ENCODE measurements around the gene ZNF862.
A peak's percentile ranks its signal among the peaks of the same experiment; 100 is the strongest.

Gene ZNF862

DNA sequence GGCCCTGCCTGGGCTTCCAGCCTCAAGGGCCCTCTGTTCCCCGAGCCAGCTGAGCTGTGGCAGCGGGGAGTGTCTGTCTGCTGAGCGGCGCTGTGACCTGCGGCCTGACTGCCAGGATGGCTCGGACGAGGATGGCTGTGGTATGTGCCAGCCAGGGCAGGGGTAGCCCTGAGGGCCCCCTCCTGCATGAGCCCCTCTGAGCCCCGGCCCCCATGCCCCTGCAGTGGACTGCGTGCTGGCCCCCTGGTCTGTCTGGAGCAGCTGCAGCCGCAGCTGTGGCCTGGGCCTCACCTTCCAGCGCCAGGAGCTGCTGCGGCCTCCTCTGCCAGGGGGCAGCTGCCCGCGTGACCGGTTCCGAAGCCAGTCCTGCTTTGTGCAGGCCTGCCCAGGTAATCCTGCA, 36.4 kb upstream of the ZNF862 start:
- Mint-ChIP-seq H3K36me3 (no peaks in the 10 kb centered on the region), H3K4me1 (peaks cover 8% of the 10 kb centered on the region), H3K27ac (no peak overlapping the region), H3K27me3 (peaks cover 26% of the 10 kb centered on the region), H3K9me3 (no peaks in the 10 kb centered on the region), H3K4me3 (no peak overlapping the region)
- ATAC-seq, result no peak

DNA sequence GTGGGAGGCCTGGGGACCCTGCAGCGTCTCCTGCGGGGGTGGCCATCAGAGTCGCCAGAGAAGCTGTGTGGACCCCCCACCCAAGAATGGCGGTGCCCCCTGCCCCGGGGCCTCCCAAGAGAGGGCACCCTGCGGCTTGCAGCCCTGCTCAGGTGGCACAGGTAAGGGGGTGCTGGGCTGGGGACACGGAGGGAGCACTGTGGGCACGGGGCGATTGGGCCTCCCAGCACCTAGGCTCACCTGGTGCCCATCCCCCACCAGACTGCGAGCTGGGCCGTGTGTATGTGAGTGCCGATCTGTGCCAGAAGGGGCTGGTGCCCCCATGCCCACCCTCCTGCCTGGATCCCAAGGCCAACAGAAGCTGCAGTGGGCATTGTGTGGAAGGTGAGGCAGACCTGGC, 35.2 kb upstream of the ZNF862 start:
- peaks cover 38% of the 10 kb centered on the region for H3K27me3 Mint-ChIP-seq
- H3K27ac Mint-ChIP-seq, result no peak overlapping the region
- no peak overlapping the region for H3K4me3 Mint-ChIP-seq
- no peak for ATAC-seq
- no peaks in the 10 kb centered on the region for H3K9me3 Mint-ChIP-seq
- no peaks in the 10 kb centered on the region for H3K36me3 Mint-ChIP-seq
- H3K4me1 Mint-ChIP-seq, result peaks cover 8% of the 10 kb centered on the region

DNA sequence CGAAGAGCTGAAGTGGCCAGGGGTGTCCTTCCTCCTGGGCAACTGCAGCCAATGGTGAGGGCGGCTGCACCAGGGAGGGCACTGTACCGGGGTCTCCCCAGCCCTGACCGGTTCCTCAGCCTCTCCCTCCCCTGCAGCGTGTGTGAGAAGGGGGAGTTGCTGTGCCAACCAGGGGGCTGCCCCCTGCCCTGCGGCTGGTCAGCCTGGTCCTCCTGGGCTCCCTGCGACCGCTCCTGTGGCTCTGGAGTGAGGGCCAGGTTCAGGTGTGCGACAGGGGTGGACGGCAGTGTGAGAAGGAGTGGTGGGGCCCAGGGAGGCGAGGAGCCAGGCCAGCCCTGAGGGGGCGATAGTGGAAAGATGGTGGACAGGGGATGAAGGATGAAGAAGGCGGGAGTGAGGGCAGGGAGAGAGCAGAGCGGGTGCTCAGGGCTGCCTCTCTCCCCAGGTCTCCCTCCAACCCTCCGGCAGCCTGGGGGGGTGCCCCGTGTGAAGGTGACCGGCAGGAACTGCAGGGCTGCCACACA, 34.6 kb upstream of the ZNF862 start:
- H3K36me3 Mint-ChIP-seq, result no peaks in the 10 kb centered on the region
- H3K27me3 Mint-ChIP-seq, result peaks cover 40% of the 10 kb centered on the region
- H3K4me1 Mint-ChIP-seq, result peaks cover 8% of the 10 kb centered on the region
- H3K27ac Mint-ChIP-seq, result no peak overlapping the region
- ATAC-seq, result no peak
- H3K4me3 Mint-ChIP-seq, result no peak overlapping the region
- no peaks in the 10 kb centered on the region for H3K9me3 Mint-ChIP-seq

DNA sequence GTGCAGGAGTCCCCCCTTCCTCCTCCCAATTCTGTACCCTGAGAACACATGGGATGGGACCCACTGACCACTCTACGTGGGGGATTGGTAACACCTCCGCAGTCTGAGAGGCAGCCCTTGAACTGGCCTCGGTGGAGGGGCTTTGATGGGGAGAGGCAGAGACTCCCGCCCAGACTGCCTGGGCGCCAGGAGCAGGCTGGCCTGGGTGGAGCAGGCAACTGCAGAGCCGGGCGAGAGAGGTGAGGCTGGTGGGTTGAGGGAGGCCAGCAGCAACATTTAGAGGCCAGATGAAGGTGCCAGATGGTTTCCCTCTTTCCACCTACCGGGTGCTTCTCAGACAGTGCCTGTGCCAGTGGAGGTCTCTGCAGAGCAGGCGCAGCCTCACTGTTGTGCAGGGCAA, 34.1 kb upstream of the ZNF862 start:
- Mint-ChIP-seq H3K4me3 (no peak overlapping the region), H3K9me3 (no peaks in the 10 kb centered on the region), H3K36me3 (no peaks in the 10 kb centered on the region), H3K4me1 (peaks cover 8% of the 10 kb centered on the region), H3K27ac (no peak overlapping the region), H3K27me3 (peaks cover 40% of the 10 kb centered on the region)
- no peak for ATAC-seq

DNA sequence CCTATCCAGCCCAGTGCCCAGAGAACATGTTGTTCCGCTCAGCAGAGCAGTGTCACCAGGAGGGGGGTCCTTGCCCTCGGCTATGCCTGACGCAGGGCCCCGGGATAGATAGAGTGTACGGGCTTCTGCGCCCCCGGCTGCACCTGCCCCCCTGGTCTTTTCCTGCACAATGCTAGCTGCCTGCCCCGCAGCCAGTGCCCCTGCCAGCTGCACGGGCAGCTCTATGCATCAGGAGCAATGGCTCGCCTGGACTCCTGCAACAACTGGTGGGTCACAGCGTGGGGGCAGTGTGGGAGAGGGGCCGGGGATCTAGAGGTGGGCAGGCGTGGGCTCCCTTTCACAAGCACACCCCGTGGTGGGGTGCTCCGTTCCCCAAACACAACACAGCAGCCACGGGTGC, 31.4 kb upstream of the ZNF862 start:
- Mint-ChIP-seq H3K4me1 (no peaks in the 10 kb centered on the region), H3K27ac (no peak overlapping the region), H3K27me3 (peaks cover 40% of the 10 kb centered on the region), H3K4me3 (no peak overlapping the region), H3K36me3 (no peaks in the 10 kb centered on the region), H3K9me3 (no peaks in the 10 kb centered on the region)
- ATAC-seq, result no peak

DNA sequence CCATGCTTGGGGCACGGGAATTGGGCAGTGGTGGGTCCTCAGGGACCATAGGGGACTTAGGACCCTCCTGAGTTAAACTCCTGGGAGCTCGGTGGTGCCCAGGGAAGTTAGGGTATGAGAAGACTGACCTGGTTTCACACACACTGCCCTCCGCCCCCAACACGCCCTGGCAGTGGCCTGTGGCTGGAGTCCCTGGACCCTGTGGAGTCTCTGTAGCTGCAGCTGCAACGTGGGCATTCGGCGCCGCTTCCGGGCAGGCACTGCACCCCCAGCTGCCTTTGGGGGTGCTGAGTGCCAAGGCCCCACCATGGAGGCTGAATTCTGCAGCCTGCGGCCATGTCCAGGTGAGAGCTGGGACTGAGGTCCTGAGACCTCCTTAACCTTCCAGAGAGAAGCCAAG, 29.9 kb upstream of the ZNF862 start:
- H3K4me3 Mint-ChIP-seq, result no peak overlapping the region
- H3K27me3 Mint-ChIP-seq, result peaks cover 47% of the 10 kb centered on the region
- no peaks in the 10 kb centered on the region for H3K9me3 Mint-ChIP-seq
- ATAC-seq, result no peak
- no peaks in the 10 kb centered on the region for H3K36me3 Mint-ChIP-seq
- no peaks in the 10 kb centered on the region for H3K4me1 Mint-ChIP-seq
- no peak overlapping the region for H3K27ac Mint-ChIP-seq

DNA sequence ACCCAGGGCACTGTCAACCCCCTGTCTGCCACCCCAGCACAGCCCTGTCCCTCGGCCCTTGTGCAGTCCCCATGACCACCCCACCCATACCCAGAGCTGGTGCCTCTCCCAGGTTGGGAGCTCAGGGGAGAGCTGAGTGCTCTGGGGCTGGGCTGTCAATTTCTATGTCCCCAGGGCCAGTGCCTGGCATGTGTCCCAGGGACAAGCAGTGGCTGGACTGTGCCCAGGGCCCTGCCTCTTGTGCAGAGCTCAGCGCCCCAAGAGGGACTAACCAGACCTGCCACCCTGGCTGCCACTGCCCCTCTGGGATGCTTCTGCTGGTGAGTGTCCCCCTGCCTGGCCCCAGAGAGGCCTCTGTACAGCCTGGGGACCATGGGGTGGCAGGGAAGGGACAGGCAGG, 29.0 kb upstream of the ZNF862 start:
- H3K9me3 Mint-ChIP-seq, result no peaks in the 10 kb centered on the region
- no peaks in the 10 kb centered on the region for H3K4me1 Mint-ChIP-seq
- no peaks in the 10 kb centered on the region for H3K36me3 Mint-ChIP-seq
- no peak for ATAC-seq
- H3K4me3 Mint-ChIP-seq, result no peak overlapping the region
- H3K27ac Mint-ChIP-seq, result no peak overlapping the region
- H3K27me3 Mint-ChIP-seq, result peaks cover 39% of the 10 kb centered on the region

DNA sequence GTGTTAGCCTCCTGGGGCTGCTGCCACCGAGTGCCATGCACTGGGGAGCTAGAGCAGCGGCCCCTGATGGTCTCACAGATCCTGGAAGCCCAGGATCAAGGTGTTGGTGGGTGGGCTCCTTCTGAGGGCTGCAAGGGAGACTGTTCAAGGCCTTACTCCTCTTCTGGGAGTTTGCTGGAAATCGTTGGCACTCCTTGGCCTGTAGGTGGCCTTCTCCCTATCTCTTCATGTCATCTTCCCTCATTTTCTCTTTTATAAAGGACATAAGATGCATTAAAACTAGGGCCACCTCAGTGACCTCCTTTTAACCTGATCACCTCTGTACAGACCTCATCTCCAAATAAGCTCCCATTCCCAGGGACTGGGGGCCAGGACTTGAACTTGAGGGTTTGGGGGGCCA, 27.0 kb upstream of the ZNF862 start:
- Mint-ChIP-seq H3K27ac (no peak overlapping the region), H3K27me3 (peaks cover 28% of the 10 kb centered on the region), H3K9me3 (no peaks in the 10 kb centered on the region), H3K4me3 (no peak overlapping the region), H3K36me3 (no peaks in the 10 kb centered on the region), H3K4me1 (no peaks in the 10 kb centered on the region)
- ATAC-seq, result no peak

DNA sequence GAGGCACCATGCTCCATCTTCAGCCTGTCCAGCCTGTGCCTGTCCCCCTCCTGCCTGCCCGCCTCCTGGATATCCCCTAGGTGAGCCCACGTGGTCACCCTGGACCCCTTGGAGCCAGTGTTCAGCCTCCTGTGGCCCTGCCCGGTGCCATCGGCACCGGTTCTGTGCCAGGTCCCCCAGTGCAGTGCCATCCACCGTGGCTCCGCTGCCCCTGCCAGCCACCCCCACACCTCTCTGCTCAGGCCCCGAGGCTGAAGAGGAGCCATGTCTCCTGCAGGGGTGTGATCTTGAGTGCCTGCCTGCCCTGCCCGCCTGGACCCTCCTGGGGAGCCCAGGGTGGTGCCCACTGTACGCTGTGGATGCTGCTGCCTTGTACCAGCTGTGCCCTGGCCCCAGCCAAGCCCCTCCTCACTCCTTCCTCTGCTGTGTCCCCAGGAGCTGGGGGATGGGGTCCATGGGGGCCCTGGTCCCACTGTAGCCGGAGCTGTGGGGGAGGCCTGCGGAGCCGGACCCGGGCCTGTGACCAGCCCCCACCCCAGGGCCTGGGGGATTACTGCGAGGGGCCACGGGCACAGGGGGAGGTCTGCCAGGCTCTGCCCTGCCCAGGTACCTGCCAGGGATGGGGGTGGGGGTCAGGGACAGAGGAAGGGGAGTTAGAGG, 26.2 kb upstream of the ZNF862 start:
- Mint-ChIP-seq H3K4me3 (no peak overlapping the region), H3K27me3 (peaks cover 26% of the 10 kb centered on the region), H3K36me3 (no peaks in the 10 kb centered on the region), H3K4me1 (no peaks in the 10 kb centered on the region), H3K9me3 (no peaks in the 10 kb centered on the region), H3K27ac (no peak overlapping the region)
- ATAC-seq, result no peak

DNA sequence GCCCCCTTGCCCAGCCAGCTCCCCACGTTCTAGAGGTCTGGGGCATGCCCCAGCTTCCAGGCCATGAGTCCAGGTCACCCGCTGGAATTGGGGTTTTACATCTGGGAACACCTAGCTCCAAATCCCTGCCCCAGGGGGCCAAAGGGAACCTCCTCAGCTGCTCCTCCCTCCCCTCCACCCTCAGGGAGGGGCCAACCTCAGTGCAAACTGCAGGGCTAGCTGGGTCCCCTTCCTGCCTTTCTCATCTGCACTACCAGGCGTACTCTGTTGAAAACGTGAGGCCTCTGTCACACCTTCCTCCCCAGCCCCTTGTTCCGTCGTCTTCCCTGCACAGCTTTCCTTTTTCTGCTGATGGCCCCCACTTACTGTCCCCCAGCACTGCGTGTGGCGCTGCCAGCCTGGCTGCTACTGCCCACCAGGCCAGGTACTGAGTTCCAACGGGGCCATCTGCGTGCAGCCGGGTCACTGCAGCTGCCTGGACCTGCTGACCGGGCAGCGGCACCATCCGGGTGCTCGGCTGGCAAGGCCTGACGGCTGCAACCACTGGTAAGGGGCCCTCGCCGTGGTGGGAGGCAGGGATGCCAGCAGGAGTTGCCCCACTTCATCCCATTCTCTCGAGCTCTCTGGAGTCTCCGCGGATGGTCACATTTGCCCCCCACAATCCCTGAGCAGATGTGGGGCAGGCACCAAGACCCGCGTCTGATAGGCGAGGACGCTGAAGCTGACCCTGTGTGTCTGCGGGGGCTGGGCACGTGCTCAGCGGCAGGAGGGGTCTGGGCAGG, 24.7 kb upstream of the ZNF862 start:
- H3K4me1 Mint-ChIP-seq, result no peaks in the 10 kb centered on the region
- no peak overlapping the region for H3K4me3 Mint-ChIP-seq
- ATAC-seq, result no peak

DNA sequence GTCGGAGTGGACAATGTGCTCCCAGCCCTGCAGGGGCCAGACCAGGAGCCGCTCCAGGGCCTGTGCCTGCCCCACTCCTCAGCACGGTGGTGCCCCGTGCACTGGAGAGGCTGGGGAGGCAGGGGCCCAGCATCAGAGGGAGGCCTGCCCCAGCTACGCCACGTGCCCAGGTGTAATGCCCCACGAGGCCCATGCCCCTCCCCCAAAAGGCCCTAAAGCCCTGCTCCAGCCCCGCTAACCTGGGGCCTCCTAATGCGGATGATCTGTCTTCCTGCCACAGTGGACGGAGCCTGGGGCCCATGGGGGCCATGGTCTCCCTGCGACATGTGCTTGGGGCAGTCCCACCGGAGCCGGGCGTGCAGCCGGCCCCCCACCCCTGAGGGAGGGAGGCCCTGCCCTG, 23.7 kb upstream of the ZNF862 start:
- peak; percentile 5 for ATAC-seq
- H3K9me3 Mint-ChIP-seq, result no peaks in the 10 kb centered on the region
- peaks cover 16% of the 10 kb centered on the region for H3K27me3 Mint-ChIP-seq
- no peak overlapping the region for H3K4me3 Mint-ChIP-seq
- H3K4me1 Mint-ChIP-seq, result no peaks in the 10 kb centered on the region
- H3K36me3 Mint-ChIP-seq, result no peaks in the 10 kb centered on the region
- H3K27ac Mint-ChIP-seq, result no peak overlapping the region

More for the DNA sequence above, 24.7 kb upstream of the ZNF862 start:
- Mint-ChIP-seq H3K27me3 (peaks cover 16% of the 10 kb centered on the region), H3K27ac (no peak overlapping the region), H3K9me3 (no peaks in the 10 kb centered on the region), H3K36me3 (no peaks in the 10 kb centered on the region)

DNA sequence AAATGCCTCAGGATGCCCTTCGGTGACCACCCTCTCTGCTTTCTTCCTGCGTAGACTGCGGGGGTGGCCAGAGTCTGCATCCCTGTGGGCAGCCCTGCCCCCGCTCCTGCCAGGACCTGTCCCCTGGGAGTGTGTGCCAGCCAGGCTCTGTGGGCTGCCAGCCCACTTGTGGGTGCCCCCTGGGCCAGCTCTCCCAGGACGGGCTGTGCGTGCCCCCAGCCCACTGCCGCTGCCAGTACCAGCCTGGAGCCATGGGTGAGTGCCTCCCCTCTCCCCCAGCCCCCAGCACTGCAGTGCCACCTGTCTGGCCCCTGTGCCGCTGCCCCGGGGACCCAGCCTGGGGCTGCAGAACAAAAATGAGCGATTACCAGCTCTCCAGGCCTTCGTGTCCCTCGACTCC, 23.1 kb upstream of the ZNF862 start:
- Mint-ChIP-seq H3K9me3 (no peaks in the 10 kb centered on the region), H3K27ac (no peak overlapping the region), H3K4me3 (no peak overlapping the region), H3K4me1 (no peaks in the 10 kb centered on the region), H3K27me3 (peaks cover 16% of the 10 kb centered on the region), H3K36me3 (no peaks in the 10 kb centered on the region)
- ATAC-seq, result no peak

DNA sequence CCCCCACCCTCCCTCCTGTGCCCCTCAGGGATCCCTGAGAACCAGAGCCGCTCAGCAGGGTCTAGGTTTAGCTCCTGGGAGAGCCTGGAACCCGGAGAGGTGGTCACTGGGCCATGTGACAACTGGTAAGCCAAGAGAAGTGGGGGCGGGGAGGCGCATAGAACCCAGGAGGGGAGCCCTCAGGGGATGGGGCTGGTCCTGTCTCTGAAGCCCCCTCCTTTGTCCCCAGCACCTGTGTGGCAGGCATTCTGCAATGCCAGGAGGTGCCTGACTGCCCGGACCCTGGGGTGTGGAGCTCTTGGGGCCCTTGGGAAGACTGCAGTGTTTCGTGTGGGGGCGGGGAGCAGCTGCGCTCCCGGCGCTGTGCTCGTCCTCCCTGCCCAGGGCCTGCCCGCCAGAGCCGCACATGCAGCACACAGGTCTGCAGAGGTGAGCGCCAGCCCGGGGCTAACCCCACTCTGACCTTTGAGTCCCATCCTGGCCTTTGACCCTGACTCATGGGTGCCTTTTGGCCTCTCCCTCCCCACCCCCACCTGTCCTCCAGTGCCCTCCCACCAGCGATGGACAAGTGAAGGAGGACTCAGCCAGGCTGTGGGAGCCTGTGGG, 22.4 kb upstream of the ZNF862 start:
- H3K9me3 Mint-ChIP-seq, result no peaks in the 10 kb centered on the region
- H3K27ac Mint-ChIP-seq, result no peak overlapping the region
- no peaks in the 10 kb centered on the region for H3K4me1 Mint-ChIP-seq
- no peak for ATAC-seq
- no peak overlapping the region for H3K4me3 Mint-ChIP-seq
- peaks cover 16% of the 10 kb centered on the region for H3K27me3 Mint-ChIP-seq
- H3K36me3 Mint-ChIP-seq, result no peaks in the 10 kb centered on the region

DNA sequence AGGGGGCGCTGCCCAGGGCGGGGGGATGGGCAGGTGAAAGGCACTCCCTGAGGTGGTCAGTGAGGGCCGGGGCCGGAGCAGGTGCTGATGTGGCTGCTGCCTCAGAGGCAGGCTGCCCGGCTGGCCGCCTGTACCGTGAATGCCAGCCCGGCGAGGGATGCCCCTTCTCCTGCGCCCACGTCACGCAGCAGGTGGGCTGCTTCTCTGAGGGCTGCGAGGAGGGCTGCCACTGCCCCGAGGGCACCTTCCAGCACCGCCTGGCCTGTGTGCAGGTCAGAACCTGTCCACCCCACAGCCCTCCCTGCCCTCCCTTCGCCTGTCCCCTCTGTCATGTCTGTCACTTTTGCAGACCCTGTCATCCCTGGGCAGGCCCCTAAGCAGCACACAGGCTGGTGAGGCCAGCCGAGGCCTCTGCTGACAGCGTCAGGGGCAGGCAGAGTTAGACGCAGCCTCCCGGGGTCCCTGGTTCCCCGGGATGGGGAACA, 21.9 kb upstream of the ZNF862 start:
- H3K27ac Mint-ChIP-seq, result no peak overlapping the region
- no peaks in the 10 kb centered on the region for H3K36me3 Mint-ChIP-seq
- ATAC-seq, result no peak
- H3K4me1 Mint-ChIP-seq, result no peaks in the 10 kb centered on the region
- no peaks in the 10 kb centered on the region for H3K9me3 Mint-ChIP-seq
- no peak overlapping the region for H3K4me3 Mint-ChIP-seq
- H3K27me3 Mint-ChIP-seq, result peaks cover 18% of the 10 kb centered on the region

DNA sequence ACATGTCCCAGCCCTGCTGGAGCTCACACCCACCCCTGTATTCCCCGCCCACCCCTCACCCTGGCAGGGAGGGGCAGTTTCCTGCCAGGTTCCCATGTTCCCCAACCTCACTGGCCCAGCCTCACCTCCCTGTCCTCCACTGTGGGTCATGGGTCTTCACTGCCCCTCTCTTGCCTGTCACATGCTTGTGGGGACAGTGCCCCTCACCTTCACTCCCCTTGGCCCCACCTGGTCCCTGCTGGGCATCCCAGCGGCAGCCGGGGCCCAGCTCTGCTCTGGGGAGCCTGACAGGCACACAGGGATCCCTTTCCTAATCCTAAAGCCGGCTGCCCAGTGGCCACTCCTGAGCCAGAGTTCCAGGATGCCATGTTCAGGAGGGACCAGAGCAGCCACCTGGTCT, 21.4 kb upstream of the ZNF862 start:
- Mint-ChIP-seq H3K4me3 (no peak overlapping the region), H3K4me1 (no peaks in the 10 kb centered on the region), H3K27ac (no peak overlapping the region), H3K36me3 (no peaks in the 10 kb centered on the region), H3K9me3 (no peaks in the 10 kb centered on the region), H3K27me3 (peaks cover 22% of the 10 kb centered on the region)
- ATAC-seq, result no peak

Data from stimulated activated memory B cell treated with anti-CD40 and anti-IgM and Interleukin-4, amounts not matched to agents 10 μg/mL and 1 μg/mL and 100 μg/mL, for 72 hours (primary cell).